ENCODE results near the gene HLA-B.

The HLA-B gene

GRCh38 chr6:31352683-31353383 is 4.1 kb downstream of the HLA-B start:
- no peak for DNase-seq (ENCODE audit: low spot score)

DNA sequence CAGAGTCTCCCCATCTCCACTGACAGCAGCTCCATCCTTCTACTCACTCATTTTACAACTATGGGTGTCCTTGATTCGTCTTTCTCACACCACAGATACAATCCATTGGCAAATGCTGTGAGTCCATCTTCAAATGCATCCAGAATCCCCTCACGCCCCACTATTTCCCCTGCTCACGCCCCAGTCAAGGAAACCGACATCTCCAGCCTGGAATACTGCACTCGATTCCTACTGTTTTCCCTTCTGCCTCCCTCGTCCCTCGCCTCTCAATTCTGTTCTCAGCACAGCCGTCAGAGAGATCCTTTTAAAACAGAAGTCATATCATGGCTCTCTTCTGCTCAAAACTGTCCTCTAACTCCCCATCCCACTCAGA is 4.7 kb downstream of the HLA-B start:
- DNase-seq (ENCODE audit: low spot score) = no peak

DNA sequence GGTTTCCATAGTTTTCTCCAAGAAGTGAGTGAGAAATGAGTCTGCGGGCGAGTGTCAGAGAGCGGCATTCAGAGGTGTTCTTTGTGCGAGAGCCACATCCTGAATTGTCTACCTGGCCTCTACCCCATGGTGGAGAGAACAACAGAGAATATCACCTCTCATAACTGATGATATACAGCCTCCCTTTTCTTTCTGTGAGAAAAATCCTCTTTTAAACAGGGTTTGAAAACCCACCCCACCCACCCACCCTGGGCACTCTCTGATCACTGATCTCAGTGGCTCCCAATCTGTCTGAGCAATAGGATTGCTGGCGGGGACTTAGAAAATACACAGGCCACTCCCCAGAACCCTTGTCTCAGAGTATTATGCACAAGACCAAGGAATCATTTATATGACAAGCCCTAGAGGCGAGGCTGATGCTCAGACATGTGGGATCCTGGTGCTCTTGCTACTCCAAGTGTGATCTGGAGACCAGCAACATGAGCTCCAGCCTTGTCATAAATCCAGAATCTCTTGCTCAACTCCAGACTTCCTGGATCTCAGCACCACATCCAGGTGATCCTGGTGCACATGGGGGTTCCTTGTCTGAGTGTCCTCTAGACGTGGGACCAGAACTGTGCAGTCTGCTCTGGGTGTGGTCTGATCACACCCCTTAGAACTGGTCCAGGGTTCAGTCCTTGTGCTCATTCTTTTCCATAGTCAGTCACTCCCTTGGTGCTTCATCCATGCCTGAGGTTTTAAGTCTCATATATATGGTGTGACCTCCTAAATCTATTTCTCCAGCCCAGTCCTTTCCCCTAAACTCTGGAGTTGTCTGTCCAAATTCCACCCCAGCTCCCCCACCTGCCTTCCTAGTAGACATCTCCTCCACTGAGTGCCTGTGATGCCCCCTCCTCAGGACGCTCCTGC is 5.3 kb downstream of the HLA-B start:
- no peak for DNase-seq (ENCODE audit: low spot score)

DNA sequence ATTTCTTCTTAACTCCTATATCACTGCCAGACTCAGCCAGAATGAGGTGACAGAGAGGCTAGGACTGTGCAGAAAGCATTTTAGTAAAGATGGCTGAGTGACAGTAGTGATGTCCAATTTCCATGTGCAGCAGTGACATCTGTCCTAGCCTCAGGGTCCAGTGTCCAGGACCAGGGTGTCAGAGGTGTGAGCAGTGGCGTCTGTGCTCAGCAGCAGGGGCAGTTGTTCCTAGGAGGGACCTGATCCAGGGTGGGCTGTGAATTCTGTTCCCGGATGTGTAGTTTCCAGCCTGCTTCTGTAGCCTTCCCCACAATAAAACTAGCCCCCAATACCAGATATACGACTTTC is 6.0 kb downstream of the HLA-B start:
- no peak for DNase-seq (ENCODE audit: low spot score)

- no peak for DNase-seq (ENCODE audit: low spot score)
These were observed 6.6 kb downstream of the HLA-B start for GRCh38 chr6:31350196-31351032.

DNA sequence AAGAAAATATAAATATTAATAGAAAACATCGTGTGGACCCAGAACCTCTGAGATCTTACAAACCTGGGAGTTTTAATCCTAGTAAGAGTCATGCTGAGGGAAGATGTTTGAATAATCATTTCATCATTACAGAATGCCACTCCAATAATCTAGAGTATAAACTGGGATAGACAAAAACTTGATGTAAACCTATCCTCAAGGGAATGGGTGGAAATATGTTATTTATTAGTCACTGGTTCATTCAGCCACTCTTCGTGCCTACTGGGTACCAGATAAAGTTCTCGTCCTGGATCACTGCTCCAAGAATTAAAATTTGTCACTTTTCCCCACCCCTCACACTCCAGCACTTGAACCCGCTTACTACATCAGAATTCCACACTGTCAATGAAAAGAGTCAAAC is 7.7 kb downstream of the HLA-B start:
- DNase-seq (ENCODE audit: low spot score) = no peak

- no peak for DNase-seq (ENCODE audit: low spot score)
These were observed 11.8 kb downstream of the HLA-B start for GRCh38 chr6:31345026-31345730.

GRCh38 chr6:31340228-31340627 is 16.8 kb downstream of the HLA-B start:
- DNase-seq (ENCODE audit: low spot score) = no peak

- DNase-seq (ENCODE audit: low spot score) = no peak
These were observed 17.8 kb downstream of the HLA-B start for GRCh38 chr6:31339210-31339609.

- no peak for DNase-seq (ENCODE audit: low spot score)
These were observed 20.0 kb downstream of the HLA-B start for GRCh38 chr6:31336896-31337496.

DNA sequence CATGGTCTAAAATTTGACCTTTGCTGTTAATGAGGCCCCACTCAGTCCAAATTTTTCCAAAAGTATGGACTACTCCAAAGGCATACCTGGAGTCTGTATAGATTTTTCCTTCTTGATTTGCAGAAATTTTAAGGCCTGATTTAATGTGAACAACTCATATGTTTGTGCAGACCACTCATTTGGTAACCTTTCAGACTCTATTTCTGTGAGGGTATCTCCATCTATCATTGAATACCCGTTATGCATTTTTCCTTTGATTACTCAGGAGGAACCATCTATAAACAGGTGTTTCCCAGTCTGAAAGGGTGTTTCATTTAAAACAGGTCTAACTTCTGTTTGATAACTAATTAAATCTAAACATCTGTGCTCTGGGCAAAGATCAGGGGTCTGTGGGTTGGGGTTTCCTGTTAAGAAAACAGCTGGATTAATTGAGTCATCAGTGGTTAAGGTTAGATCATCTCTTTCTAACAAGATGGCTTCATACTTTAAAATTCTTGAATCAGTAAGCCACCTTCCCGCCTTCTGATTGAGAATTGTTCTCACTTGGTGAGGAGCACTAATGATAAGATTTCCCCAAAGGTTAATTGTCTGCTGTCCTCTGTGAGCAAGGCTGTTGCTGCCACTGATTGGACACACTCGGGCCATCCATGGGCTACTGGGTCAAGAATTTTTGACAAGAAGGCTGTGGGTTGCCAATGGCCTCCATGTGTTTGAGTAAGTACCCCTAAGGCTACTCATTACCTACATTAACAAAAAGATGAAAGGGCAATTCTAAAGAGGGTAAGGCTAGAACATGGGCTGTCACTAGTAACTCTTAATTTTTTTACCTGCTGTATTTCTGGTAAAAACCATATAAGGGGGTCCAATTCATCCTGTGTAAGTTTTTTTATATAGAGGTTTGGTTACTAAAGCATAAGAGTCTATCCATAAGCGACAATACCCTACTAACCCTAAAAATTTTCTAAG is 24.1 kb downstream of the HLA-B start:
- peak; percentile 69 for DNase-seq (ENCODE audit: low spot score)

GRCh38 chr6:31328355-31328960 is 28.5 kb downstream of the HLA-B start:
- DNase-seq (ENCODE audit: low spot score) = no peak

DNA sequence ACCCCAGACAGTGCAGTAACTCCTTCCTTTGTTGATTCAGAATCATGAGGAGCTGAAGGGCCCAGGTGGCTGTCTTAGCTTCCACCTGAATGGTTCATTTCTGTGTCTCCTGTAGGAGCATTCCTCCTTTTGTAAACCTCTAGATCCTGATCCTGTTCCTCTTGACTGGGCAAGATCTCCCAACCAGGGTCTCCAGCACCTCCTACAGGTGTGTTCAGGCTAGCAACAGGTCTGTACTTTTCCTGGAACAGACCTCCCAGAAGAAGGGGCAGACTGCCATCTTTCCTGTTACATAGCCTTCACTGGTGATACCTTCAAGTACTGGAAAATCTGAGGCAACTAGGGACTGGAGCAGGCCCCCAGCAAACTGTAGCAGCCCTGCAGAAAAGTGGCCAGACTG is 35.2 kb downstream of the HLA-B start:
- DNase-seq (ENCODE audit: low spot score) = no peak

DNA sequence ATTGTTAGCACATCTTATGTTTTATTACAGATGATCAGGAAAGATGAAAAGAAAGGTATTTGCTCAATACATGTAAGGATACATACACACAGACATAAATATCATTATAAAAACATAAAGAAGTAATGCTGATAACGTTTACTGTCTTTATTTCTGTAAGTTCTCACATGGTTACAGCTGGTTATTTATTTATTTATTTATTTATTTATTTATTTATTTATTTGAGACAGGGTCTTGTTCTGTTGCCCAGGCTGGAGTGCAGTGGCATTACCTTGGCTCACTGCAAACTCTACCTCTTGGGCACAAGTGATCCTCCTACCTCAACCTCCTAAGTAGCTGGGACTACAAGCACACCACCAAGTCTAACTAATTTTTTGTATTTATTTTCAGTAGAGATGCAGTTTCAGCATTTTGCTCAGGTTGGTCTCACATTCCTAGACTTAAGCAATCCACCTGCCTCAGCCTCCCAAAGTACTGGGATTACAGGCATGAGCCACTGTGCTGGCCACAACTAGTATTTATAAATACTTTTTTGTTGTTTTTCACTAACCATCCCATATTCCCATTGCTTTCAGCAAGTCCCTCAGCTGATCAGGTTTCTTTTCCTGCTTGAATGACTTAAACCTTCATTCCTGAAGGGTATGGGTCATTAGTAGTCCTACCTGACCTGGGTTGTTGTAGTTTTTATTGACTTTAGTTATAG is 35.8 kb downstream of the HLA-B start:
- no peak for DNase-seq (ENCODE audit: low spot score)

- DNase-seq (ENCODE audit: low spot score) = no peak
These were observed 39.9 kb downstream of the HLA-B start for GRCh38 chr6:31317036-31317435.

DNA sequence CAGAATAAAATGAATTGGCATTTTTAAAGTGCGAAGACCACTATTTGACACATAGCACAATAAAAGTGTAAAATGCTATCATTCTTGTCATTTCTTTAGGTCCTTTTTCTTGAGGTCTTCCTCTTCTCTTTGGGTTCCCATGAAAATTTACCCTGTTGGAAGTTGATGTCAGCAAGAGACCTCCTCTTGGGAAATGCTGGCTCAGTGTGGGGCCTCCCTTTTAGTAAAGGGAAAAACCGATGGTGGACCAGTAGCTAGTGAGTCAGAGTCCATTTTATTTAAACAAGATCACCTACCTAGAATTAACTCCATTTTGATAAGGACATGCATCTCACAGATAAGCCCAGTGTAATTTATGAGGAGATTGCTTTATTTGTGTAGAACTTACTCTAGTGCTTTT is 47.3 kb downstream of the HLA-B start:
- no peak for DNase-seq (ENCODE audit: low spot score)

DNA sequence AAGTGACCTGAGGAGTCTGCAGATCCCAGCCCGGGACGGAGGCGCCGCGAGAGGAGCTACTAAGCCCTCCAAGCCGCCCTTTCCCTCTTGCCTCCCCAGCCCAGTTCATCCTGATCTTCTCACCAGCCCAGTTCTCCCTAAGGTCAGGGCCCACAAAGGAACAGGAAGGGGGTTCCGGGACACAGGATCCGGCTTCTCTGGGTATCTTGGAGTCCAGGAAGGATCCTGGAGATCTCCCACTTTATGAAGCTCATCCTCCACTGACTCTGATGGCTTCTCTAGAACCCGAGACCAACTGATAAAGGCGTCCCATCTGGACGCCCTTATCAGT is 48.2 kb downstream of the HLA-B start:
- DNase-seq (ENCODE audit: low spot score) = no peak

DNA sequence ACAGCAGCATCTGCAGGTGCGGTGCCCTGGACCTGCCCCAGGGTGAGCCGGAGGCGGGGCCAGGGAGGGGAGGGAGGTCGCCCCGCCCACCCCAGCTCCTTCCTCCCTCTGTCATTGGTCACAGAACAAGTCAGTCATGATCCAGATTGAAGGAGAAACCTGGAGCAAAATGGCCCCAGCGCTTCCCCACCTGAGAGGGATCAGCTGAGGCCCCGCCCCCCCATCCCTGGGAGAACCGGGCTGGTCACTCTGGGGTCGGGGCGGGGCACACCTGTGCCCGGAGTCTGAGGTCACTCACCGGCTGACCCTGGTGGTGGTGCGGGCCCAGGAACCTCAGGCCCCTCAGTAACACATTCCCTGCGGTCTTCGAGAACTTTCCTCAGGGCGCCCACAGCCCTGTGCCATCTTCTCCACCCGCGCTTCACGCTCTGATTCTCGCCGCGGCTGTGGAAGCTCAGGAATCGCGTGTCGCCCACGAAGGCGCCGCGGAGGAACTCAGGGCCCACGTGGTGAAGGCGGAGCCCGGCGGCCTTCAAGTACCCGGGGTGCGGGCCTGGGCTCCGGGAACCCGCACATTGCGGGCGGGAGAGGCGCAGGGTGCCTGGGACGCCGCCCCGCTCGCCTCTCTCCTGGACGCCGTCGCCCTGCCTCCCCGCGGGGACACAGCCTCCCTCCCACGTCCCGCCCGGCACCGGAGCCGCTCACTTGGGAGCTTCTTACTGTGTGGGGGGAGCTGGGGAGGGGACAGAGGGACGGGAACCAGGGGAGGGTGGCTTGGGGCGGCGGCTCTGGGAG is 48.7 kb downstream of the HLA-B start:
- peak; percentile 62 for DNase-seq (ENCODE audit: low spot score)

GRCh38 chr6:31307669-31308049 is 49.3 kb downstream of the HLA-B start:
- DNase-seq (ENCODE audit: low spot score) = no peak
